IPS-NIHi11 (cell line): ENCODE results near the gene ANKRD6.

Experiments used
- DNase-seq: peaks from one replicate; pipeline ENCODE4 v3.0.0; 2012; ENCODE audit warnings: mixed read lengths, low spot score

Gene ANKRD6

GRCh38 chr6:89564752-89565427 is 131.9 kb downstream of the ANKRD6 start:
- no peak for DNase-seq

DNA sequence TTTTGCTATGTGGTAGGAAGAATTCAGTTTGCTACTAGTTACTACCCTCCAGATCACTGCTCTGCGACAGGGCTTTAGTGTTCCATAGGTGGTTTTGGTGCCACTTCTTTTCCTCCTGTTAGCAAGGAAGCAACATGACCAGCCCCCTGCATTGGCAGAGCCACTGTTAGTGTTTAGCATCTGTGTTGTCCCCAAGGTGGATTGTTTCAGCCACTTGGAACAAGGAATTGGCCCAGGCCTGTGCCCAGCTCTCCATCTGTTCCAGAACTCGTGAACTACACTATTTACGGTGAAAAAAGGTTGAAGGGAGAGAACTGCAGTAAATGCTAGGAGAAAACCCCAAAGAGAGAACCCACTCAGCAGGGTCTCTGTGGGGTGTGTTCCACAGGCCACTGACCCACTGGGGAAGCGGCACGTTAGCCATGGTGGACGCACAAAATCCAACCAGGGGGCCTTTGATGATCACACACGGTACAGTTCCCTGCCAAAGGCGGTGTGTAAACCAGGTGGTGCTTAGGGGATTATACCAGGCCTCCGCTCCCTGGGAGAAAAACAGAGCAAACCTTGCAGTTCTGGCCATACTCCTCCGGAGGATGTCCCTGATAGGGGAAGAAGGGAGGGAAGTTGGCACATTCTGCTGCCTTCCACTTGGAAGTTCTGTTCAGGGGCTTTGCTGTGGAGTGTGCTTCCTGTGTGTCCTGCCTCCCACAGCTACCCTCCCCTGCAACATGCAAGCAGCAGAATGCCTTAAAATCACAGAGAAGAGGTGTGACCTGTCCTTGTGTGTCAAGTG is 133.3 kb downstream of the ANKRD6 start:
- no peak for DNase-seq

DNA sequence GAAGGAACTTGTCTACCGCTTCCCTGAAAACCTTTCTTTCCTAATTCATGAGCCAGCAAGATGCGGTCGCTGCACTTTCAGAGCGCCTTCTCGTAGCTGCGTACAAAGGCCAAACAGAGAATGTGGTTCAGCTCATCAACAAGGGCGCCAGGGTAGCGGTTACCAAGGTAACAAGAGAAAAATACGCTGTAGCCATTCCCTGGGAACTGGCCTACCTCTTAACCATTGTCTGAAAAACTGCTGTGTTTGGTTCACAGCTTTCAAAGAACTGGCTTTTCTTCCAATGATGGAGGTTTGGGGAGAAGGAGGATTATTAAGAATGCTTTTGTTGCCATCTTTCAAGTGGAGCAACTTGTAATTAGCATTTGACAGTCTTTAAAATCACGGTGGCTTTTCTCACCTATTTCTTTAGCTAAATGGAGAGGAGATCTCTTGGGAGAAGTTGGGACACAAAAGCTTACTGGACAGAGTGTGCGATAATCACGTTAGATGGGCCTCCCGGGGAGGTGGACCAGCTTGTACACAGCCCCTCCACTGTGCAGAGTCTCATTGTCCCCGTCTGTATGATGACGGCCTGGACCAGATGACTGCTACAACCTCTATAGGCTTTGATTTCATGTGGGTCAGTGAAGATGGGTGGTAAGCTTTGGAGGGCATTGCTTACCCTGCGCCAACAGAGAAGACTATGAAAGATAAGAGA is 134.1 kb downstream of the ANKRD6 start:
- DNase-seq, result no peak

DNA sequence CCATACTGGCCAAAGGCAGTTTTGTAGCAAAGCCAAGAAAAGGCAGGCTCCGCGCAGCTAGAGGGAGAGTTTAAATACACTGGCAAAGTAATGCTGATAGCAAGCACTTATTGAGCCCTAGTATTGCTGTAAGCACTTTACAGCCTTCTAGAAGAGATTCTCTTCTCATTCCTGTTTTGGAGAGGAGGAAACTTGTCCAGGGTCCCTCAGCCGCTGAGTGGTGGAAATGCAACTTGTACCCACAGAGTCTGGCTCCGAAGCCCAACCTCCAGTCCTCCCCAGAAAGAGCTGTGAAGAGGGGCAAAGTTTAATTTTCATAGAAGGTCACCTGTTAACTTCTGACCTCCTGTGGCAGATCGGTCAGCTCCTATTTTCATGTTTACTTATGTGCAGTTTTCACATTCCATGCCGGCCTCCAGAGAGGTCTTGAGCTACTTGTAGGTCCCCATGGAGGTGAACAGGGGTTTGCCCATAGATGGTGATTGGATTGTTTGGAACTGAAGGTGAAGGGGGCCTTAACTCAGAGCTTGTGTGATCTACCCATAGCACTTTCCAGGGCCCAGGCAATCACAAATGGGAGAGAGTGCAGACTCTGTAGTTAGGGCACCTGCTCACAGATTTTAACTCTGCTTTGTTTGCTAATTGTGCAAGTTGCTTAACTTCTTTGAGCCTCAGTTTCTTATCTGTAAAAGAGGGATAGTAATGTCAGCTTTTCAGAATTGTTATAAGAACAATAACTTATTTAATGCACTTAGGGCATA is 134.9 kb downstream of the ANKRD6 start:
- no peak for DNase-seq

DNA sequence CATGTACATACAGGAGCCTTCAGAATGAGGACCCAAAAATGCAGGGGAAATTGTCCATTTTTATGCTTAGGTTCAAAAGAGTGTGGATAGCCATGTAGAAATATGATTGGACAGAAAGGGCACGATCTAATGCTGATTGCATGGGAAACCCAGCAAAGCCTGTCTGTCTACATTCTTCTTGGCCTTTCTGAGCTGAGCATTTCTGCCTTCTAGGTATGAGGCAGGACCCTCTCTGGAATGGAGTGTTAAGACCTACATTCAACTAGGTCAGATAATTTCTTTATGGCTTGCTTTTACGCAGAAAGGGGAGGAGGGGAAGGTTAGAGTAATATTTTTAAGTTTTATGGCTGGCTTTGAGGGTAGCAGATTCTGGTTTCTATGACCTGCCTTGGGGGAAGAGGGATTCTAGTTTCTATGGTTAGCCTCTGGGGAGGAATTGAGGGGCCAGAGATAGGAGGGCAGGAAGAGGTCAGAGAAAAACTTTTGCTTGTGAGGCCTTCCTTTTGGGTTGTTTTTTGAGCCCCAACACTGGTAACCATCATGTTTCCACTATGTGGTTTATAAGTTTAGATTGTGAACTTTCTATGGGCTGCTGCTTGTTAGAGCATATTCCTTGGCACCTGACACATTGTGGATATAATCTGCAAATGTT is 142.1 kb downstream of the ANKRD6 start:
- DNase-seq, result no peak

DNA sequence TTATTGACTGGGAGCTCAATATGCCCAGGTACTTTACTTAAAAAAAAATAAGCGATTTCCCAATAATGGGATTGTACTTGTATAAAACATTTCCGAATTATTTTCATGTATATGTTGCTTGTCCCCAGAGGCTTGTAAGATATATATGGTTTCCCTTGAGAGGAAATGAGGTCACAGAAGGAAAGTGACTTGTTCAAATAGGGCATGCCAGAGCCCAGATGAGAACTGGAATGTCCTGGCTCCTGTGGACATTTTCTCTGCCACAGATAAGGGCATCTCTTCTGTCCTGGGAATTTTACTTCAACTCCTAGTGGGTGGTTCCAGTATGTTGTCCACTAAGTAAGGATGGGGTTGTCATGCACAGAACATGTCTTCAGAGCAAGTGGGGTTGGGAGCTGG is 142.6 kb downstream of the ANKRD6 start:
- no peak for DNase-seq

GRCh38 chr6:89580997-89581666 is 148.2 kb downstream of the ANKRD6 start:
- DNase-seq, result no peak

- DNase-seq, result no peak
Measured at GRCh38 chr6:89581689-89582088, 148.7 kb downstream of the ANKRD6 start.

- DNase-seq, result no peak
Measured at GRCh38 chr6:89582669-89583325, 149.8 kb downstream of the ANKRD6 start.

DNA sequence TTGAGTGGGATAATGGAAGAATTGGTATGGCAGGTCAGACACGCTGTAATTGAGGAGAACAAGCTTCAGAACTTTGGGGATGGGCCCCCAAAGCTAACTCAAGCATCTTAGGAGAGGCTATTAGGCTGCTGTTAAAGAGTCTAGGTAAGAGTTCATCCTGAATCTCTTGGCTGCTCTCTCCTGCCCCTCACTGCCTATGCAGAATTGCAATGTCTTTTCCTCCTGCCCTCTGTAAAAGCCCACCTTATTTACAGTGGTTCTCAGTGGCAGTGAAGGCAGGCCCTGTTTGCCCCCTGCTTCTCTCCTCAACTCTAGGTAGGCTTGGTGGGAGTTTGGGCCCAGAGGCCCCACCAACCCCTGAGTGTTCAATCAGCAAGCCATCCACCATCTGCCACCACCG is 150.6 kb downstream of the ANKRD6 start:
- no peak for DNase-seq

DNA sequence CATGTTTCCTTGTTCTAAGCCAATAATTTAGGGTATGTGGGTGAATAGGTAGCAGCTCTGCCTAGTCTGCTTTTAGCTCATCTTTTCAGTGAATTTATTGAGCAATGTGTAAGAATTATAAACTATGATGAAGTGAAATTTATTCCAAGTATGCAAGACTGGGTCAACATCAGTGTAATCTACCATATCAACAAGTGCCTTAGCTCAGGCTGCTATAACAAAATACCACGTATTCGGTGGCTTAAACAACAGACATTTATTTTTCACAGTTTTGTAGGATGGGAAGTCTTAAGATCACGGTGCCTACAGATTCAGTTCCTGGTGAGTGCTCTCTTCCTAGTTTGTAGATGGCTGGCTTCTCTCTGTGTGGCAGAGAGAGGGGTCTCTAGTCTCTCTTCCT is 151.6 kb downstream of the ANKRD6 start:
- no peak for DNase-seq

- DNase-seq, result no peak
Measured at GRCh38 chr6:89585154-89585553, 152.2 kb downstream of the ANKRD6 start.

GRCh38 chr6:89589297-89590025 is 156.5 kb downstream of the ANKRD6 start:
- peak; percentile 30 for DNase-seq

- no peak for DNase-seq
Measured at GRCh38 chr6:89590133-89590532, 157.2 kb downstream of the ANKRD6 start.

GRCh38 chr6:89591745-89592144 is 158.8 kb downstream of the ANKRD6 start:
- no peak for DNase-seq

DNA sequence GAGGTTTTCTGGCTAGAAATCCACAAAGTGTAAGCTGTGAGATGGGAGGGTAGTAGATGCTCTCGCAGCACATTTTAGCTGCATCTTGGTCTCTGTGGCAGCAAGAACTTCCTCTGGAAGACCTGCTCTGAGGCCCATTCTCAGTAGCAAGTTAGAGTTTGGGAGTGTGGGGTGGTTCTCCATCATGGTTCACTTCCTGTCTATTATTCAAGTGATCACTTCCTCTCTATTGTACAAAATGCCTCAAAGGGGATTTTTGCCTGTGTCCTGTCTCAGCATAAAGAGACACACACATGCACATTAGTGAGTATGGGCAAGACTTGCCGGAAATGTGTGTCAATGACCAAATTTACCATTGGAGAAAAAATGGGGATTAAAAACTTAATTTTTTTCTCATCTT is 163.1 kb downstream of the ANKRD6 start:
- DNase-seq, result no peak

DNA sequence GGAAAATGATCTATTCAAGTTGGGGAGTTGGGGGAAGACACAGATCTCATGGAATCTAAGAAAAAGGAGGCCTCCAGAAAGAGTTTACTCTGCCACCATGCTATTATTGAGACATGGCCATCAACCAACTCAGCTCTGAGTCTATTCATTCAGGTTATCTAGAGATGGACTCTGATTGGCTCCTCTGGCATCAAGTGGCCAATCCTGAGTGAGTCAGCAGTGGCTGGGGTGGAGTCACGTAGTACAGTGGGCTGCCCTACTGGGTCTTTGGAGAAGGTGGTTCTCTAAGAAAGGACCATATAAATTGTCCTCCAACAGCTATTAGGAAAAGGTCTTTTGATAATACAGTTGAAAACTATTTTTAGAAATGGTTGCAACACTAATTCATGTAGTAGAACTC is 163.5 kb downstream of the ANKRD6 start:
- DNase-seq, result no peak

- no peak for DNase-seq
Measured at GRCh38 chr6:89597372-89597771, 164.4 kb downstream of the ANKRD6 start.

DNA sequence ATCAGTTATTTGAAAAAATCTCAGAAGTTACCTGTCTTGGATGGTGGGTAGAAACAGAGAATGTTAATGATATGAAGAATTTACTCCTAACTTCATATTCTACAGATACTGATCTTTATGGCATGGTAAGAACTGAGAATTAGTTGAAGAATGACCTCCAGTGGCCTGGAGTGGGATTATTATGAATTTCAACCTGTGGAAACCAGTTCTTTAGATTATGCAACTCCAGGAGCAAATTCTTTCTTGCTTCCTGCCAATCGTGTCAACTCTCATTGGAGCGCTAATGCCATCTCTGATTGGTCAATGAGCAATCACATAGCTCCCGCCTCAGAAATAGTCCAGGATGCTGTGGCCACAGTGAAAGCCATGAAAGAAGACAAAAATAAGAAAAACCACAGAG is 165.0 kb downstream of the ANKRD6 start:
- peak; percentile 67 for DNase-seq

DNA sequence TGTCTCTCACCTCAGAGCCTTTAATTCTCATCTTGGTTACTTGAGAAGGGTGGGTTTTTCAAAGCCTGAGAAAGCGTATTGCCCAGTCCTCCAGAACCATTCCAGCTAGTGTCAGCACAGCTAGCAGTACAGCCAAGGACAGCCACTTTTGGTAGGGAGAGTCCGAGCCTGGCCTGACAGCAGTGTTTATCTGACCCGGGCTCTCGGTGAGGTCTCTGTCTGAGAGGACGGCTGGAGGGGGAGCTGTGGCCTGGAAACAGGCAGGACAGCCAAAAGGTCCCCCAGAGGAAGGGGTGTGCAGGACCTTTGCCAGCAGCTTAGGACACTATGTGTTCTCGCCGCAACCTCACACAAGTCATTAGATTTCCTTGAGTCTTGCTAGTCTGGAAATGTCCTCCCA is 166.8 kb downstream of the ANKRD6 start:
- DNase-seq, result no peak
